WI38 (cell line): ENCODE results near the gene ABHD16A.

Source experiments
- H3K4me3 ChIP-seq: 2 replicates; pipeline ENCODE4 v1.5.1; 2011; ENCODE audit warnings: low read depth, mild to moderate bottlenecking, control low read depth, low read length
- CTCF ChIP-seq: IDR thresholded peaks from 2 replicates; pipeline ENCODE4 v1.5.1; 2012; ENCODE audit warnings: low read depth, mild to moderate bottlenecking, control low read depth, low read length

Gene ABHD16A

GRCh38 chr6:31701666-31702404, 1.3 kb downstream of the ABHD16A start:
- TF ChIP-seq CTCF = no peak
- peak overlapping the region; percentile 91 for H3K4me3 ChIP-seq

DNA sequence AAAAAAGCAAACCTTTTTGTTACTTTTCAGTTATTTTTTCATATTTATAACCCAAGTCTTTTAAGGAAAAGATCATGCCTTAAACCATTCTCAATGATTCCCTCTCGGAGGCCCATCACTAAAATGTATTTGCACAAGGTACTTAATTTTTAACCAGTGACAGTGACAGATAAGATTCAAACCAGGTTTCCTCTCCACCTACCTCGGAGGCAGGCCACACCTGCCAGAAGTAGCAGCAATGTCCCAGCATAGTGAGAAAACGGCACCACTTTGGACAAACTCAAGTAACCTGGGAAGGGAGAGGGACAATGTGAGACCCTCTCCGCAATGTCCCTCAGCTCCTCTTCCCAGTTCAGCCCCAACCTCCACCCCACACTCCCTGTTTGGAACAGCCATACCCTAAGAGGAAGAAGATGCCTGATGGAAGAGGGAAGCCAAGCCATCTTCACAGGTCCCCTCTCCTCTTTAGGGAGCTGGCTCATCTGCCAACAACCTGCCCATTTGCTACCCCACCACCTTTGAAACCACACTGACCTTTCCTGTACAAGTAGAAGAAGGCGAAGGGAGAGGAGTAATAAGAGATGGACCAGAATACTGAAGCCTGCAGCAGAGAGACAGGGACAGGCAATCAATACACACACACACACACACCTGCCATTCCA, 2.3 kb downstream of the ABHD16A start:
- H3K4me3 ChIP-seq = no peak overlapping the region
- no peak for TF ChIP-seq CTCF

DNA sequence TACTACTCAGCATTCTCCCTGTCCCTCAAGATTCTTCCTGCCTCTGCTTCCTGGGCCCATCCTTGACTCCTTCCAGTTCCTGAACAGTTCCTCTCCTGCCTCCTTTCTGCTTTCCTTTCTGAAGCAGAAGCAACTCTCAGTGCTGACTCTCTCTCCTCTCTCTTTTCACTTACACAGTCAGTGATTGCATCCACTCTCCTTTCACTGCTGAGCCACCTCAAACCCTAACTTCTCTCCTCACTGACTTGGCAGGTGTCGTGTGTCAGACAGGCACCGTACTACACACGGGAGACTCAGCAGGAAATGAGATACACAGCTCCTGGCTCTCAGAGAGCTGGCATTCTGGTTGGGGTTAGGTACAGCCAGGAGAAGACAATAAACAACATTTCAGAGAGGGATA, 5.6 kb downstream of the ABHD16A start:
- no peak overlapping the region for H3K4me3 ChIP-seq
- no peak for TF ChIP-seq CTCF

DNA sequence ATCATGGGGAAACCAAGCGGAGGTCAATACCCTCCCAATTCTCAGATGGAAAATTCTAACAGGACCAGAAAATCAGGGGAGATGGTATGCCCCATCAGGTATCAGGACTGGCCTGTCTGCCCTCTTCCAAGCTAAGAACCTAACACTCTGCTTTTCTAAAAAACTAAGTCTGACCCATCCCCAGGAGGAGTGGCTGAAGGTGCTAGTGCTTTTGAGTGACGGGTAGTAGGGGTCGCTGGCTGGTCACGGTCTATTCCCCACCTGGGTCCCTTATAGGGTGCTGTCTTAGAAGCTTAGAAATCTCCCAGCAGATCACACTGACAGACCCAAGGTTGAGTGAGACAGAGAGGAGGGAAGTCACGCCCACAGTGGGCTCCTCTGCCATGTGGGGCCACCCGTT, 9.6 kb downstream of the ABHD16A start:
- H3K4me3 ChIP-seq = no peak overlapping the region
- TF ChIP-seq CTCF = no peak

- H3K4me3 ChIP-seq = no peak overlapping the region
- TF ChIP-seq CTCF = no peak
Measured at GRCh38 chr6:31692886-31693285, 10.2 kb downstream of the ABHD16A start.

DNA sequence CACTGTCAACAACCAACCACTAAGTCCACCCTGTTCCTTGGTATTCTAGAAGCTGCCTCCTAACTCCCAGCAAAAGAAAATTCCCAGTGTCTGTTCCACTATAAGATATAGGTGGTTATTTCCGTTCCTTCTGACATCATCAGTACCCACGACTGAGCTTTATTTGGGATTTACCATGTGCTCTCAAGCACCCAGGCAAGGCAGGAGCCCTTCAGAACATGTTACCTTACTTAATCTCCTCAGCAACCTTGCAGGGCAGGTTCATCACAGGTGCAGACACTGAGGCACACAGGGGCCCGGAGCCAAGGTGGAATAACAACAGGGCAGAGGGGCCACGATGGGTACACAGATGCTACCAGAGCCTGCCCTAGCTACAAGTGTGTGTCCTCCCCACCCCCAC, 10.8 kb downstream of the ABHD16A start:
- no peak overlapping the region for H3K4me3 ChIP-seq
- no peak for TF ChIP-seq CTCF

DNA sequence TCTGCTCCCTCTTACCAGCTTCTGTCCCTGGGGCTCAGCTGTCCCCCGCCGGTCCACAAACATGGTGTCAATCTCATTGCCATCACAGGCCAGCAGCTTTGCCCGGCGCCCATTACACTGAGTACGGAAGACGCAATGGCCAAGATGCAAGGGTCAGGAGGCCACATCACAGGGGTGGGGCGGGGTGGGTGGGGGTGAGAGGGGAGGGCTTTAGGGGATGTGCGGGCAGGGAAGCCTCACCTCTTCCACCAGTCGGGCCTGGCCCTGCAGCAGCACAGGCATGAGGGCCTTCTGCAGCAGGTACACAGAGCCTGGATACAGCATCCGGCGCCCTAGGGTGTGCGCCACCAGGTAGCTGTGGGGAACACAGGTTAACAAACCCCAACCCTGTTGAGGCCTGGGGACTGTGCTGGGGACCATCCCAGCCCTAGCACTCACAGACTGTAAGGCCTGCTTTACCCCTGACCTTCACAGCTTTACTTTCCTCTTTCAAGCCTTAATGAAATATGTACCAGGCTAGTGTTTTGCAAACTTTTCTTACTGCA, 11.5 kb downstream of the ABHD16A start:
- H3K4me3 ChIP-seq = no peak overlapping the region
- no peak for TF ChIP-seq CTCF
